Prostate gland (tissue), 2 donors: ENCODE measurements around the gene PSRC1. TPM values are rescaled to one million over a fixed set of nuclear protein-coding genes. Genes with fewer than 3 reads are reported as not detected.

Experiments used
- DNase-seq: peaks from one replicate; pipeline ENCODE4 v3.0.0-alpha.2; 2019; ENCODE audit warnings: low spot score
- H3K27ac ChIP-seq, 2 donors: fragments of 200-600 bp; sonication (generic); 2 replicates each; pipeline ENCODE4 v1.5.1; 2017 to 2019
- H3K27me3 ChIP-seq: fragments of 200-600 bp; sonication (generic); replicated peaks from 2 replicates; pipeline ENCODE4 v1.5.1; 2019; ENCODE audit not compliant: insufficient read depth
- H3K36me3 ChIP-seq, 2 donors: fragments of 200-600 bp; sonication (generic); 1 replicate in 1 of 2; 2 replicates in 1 of 2; pipeline versions ENCODE4 v1.5.1 to v1.8.1; 2017 to 2019
- H3K4me1 ChIP-seq: fragments of 200-600 bp; sonication (generic); replicated peaks from 2 replicates; pipeline ENCODE4 v1.5.1; 2019
- H3K4me3 ChIP-seq, 2 donors: fragments of 200-600 bp; sonication (generic); 2 replicates each; pipeline ENCODE4 v1.5.1; 2017 to 2019
- H3K9me3 ChIP-seq: fragments of 200-600 bp; sonication (generic); 2 replicates; pipeline ENCODE4 v1.5.1; 2017
- POLR2A ChIP-seq: fragments of 450-650 bp; IDR thresholded peaks from one replicate; pipeline ENCODE4 v1.6.1; 2016; ENCODE audit warnings: antibody characterized with exemption, mild to moderate bottlenecking
- POLR2AphosphoS5 ChIP-seq: sonication (generic); formaldehyde crosslinking; IDR thresholded peaks from one replicate; pipeline ENCODE4 v1.6.1; 2017; ENCODE audit warnings: antibody characterized with exemption
- WGBS: methylation state at CpG from one replicate; pipeline ENCODE4 v1.1.5; 2018; 5-methylcytosine and 5-hydroxymethylcytosine counted together
- intact Hi-C: fragments of 100-400 bp; cut with DNase I; formaldehyde crosslinking; loops from one replicate; pipeline ENCODE4 v1.14.2; 2022
- total RNA-seq, 2 donors: library from RNA; depleted of rRNA; stranded (reverse); fragments of >200 nt; gene quantifications; one replicate each; pipeline ENCODE4 v1.1.0, GENCODE V29; 2016
- TF ChIP-seq, protein P1 (sequence below), 4 experiments: fragments of 200-600 bp in 2 of 4; fragments of 450-650 bp in 2 of 4; sonication (generic) in 2 of 4; IDR thresholded peaks; 1 replicate in 3 of 4; 2 replicates in 1 of 4; pipeline ENCODE4 v1.5.1; 2016 to 2019; ENCODE audit warnings: antibody characterized with exemption in 4 of 4, mild to moderate bottlenecking in 2 of 4, moderate library complexity in 2 of 4

Gene PSRC1
- total RNA-seq, 2 donors from 2014 or later: 9.1 to 40.0 TPM

DNA sequence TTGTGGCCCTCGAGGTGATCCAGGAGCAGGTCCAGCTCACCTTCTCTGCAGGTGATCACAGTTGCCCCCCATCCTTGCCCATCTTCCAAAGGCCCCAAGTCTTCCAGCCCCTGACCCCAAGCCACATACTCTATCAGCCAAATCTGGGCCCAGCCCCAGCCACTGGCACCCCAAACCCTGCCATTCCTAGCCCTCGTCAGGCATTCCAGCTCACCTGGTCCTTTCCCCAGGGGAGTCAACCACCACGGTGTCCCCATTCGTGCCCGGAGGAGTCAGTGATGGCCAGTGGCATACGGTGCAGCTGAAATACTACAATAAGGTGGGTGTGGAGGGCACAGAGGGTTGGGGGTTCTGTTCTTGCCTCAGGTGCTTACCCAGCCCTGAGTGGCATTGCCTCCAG is 21.4 kb downstream of the PSRC1 start:
- WGBS: 87% methylated on average over 6 of the region's 6 CpGs
- intact Hi-C loops: loop anchor here (5.0 kb wide), 1 partner anchor 141 kb away; no protein-coding TSS in a partner anchor
- Histone ChIP-seq H3K36me3 (no peaks in the 10 kb centered on the region), H3K9me3 (no peaks in the 10 kb centered on the region), H3K27me3 (no peaks in the 10 kb centered on the region), H3K4me1 (no peaks in the 10 kb centered on the region), H3K27ac (no peak overlapping the region), H3K4me3 (no peak overlapping the region)
- TF ChIP-seq, protein P1, sequence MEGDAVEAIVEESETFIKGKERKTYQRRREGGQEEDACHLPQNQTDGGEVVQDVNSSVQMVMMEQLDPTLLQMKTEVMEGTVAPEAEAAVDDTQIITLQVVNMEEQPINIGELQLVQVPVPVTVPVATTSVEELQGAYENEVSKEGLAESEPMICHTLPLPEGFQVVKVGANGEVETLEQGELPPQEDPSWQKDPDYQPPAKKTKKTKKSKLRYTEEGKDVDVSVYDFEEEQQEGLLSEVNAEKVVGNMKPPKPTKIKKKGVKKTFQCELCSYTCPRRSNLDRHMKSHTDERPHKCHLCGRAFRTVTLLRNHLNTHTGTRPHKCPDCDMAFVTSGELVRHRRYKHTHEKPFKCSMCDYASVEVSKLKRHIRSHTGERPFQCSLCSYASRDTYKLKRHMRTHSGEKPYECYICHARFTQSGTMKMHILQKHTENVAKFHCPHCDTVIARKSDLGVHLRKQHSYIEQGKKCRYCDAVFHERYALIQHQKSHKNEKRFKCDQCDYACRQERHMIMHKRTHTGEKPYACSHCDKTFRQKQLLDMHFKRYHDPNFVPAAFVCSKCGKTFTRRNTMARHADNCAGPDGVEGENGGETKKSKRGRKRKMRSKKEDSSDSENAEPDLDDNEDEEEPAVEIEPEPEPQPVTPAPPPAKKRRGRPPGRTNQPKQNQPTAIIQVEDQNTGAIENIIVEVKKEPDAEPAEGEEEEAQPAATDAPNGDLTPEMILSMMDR (IDR thresholded peaks at IDR 0.05): no peak
- TF ChIP-seq POLR2A (no peak), POLR2AphosphoS5 (no peak)
- no peak for DNase-seq

DNA sequence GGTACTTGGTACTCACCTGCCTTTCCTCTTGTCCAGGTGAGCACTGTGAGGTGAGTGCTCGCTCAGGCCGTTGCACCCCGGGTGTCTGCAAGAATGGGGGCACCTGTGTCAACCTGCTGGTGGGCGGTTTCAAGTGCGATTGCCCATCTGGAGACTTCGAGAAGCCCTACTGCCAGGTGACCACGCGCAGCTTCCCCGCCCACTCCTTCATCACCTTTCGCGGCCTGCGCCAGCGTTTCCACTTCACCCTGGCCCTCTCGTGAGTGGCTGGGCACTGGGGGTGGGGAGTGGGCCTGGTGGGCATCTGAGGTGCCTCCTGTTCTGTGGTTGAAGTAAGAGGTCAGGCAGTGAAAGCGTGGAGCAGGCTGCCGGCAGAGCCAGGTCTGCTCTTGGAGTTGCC is 21.9 kb downstream of the PSRC1 start:
- Histone ChIP-seq H3K36me3 (no peaks in the 10 kb centered on the region), H3K9me3 (no peaks in the 10 kb centered on the region), H3K27ac (no peak overlapping the region), H3K4me3 (no peak overlapping the region), H3K4me1 (no peaks in the 10 kb centered on the region), H3K27me3 (no peaks in the 10 kb centered on the region)
- 88% methylated on average over 16 of the region's 16 CpGs for WGBS
- intact Hi-C loops: loop anchor here (5.0 kb wide), 1 partner anchor 141 kb away; no protein-coding TSS in a partner anchor
- TF ChIP-seq POLR2AphosphoS5: no peak
- no peak for TF ChIP-seq POLR2A
- TF ChIP-seq, protein P1 (IDR thresholded peaks at IDR 0.05): no peak
- no peak for DNase-seq

DNA sequence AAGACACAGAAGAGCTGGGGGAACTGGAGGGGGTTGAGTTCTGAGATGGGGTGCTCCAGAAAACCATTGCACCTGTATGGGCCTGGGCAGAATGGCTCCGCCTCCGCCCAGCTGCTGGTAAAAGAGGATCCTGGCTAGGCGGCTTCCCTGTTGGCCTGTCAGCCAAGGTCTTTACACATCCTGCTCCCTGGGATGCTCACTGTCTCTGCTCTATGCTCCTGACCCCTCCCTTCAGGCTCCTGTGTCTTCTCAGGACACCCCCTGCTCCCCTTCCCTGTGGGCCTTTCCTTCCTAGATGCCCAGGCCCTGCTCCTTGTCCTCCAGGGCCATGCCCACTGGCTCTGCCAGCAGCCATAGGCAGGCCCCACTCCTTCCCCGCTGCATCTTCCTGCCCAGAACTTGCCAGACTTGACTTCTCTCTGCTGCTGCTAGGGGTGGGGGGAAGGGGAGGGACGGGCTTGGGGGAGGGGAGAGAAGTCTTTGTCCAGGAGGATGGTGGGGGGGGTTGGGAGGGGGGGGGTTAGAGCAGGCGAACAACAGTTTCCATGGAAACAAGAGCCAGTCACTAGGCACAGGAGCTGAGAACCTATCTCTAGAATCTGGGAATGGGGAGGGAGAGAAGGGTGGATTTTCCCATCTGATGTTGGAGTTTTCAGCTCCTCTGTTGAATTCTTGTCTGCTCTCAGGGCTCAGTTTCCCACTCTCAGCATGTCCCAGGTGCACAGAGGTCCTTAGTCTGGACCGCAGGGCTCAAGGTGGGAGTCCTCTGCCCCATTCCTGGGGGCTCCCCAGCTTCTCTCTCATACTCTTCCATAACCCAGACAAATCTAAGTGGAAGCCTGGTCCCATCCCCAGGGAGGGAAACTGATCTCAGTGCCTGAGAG is 23.0 kb downstream of the PSRC1 start:
- DNase-seq: no peak
- Histone ChIP-seq H3K4me3 (no peak overlapping the region), H3K27ac (no peak overlapping the region), H3K36me3 (no peaks in the 10 kb centered on the region), H3K4me1 (no peaks in the 10 kb centered on the region), H3K27me3 (no peaks in the 10 kb centered on the region), H3K9me3 (no peaks in the 10 kb centered on the region)
- WGBS: 61% methylated on average over 7 of the region's 7 CpGs
- intact Hi-C loops: loop anchor here (5.0 kb wide), 1 partner anchor 142 kb away; no protein-coding TSS in a partner anchor
- no peak for TF ChIP-seq POLR2A
- TF ChIP-seq POLR2AphosphoS5: no peak
- TF ChIP-seq, protein P1 (IDR thresholded peaks at IDR 0.05): no peak

DNA sequence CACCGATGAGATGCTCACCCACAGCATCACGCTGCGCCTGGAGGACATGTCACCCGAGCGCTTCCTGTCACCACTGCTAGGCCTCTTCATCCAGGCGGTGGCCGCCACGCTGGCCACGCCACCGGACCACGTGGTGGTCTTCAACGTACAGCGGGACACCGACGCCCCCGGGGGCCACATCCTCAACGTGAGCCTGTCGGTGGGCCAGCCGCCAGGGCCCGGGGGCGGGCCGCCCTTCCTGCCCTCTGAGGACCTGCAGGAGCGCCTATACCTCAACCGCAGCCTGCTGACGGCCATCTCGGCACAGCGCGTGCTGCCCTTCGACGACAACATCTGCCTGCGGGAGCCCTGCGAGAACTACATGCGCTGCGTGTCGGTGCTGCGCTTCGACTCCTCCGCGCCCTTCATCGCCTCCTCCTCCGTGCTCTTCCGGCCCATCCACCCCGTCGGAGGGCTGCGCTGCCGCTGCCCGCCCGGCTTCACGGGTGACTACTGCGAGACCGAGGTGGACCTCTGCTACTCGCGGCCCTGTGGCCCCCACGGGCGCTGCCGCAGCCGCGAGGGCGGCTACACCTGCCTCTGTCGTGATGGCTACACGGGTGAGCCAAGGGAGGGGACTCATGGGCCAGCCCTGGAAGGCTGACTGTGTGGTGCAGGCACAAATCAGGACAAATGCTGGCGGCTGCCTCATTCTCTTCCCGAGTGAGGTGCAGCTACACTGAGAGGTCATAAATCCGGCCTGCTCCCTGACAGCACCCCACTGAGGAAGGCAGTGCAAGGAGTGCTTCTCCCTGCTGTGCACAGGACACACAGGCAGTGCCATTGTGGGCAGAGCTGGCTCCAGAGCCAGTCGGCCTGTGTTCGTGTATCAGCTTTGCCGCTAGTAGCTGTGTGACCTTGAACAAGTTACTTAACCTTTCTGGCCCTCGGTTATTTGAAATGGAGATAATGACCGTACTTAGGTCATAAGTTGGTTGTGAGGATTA is 24.2 kb downstream of the PSRC1 start:
- H3K4me3 ChIP-seq: no peak overlapping the region
- intact Hi-C loops: no loop called here
- no peaks in the 10 kb centered on the region for H3K36me3 ChIP-seq
- no peak for TF ChIP-seq POLR2A
- TF ChIP-seq, protein P1 (IDR thresholded peaks at IDR 0.05): no peak
- TF ChIP-seq POLR2AphosphoS5: no peak
- DNase-seq: no peak
- 89% methylated on average over 56 of the region's 69 CpGs for WGBS
- no peaks in the 10 kb centered on the region for H3K9me3 ChIP-seq
- H3K27me3 ChIP-seq: no peaks in the 10 kb centered on the region
- no peaks in the 10 kb centered on the region for H3K4me1 ChIP-seq
- no peak overlapping the region for H3K27ac ChIP-seq
